22Rv1 (cell line): ENCODE measurements around the gene GMDS.

ENCODE experiments used
- CTCF ChIP-seq: fragments of 450-650 bp; IDR thresholded peaks from 2 replicates; pipeline ENCODE4 v1.5.1; 2017; ENCODE audit warnings: mild to moderate bottlenecking
- ZFX ChIP-seq: fragments of 450-650 bp; IDR thresholded peaks from 2 replicates; pipeline ENCODE4 v1.6.1; 2017; ENCODE audit warnings: antibody characterized with exemption, borderline replicate concordance

DNA sequence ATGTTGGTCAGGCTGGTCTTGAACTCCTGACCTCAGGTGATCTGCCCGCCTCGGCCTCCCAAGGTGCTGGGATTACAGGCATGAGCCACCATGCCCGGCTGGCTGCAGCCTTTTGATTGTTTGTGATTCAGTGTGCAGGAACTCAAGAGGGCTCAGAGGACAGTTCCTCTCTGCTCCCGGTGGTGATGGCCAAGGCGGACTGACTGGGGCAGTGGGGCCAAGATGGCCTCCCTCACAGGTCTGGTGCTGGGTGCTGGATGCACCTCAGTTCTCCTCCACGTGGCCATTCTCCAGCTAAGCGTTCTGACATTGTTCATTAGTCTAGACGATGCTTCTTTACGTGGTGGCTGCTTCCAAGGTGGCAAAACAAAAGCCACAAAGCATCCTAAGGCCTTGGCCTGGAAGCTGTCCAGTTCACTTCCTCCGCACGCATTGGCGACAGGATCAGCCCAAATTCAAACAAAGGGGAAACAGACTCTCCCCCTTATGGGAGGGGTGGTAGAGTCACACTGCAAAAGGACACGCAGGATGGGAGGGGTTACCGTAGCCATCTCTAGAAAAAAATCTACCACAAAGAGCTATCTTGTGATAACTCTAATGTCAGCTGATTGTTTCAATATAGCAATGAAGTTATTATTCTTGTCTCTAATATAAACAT is 488.8 kb downstream of the GMDS start:
- TF ChIP-seq CTCF (no peak), ZFX (no peak)
